SK-N-SH treated with all-trans-retinoic acid at 6 μM for 48 hours (cell line): Measurements from ENCODE around the gene NINL.

Experiments
- GLIS3 ChIP-seq: fragments of 250-450 bp; sonication (Bioruptor Pico); IDR thresholded peaks from 2 replicates; pipeline ENCODE4 v1.5.0; 2020; ENCODE audit warnings: mild to moderate bottlenecking, moderate library complexity
- OSR1 ChIP-seq: fragments of 250-450 bp; sonication (Bioruptor Pico); IDR thresholded peaks from 2 replicates; pipeline ENCODE4 v1.8.0; 2022; ENCODE audit warnings: moderate library complexity, mild to moderate bottlenecking, inconsistent platforms
- PPARA ChIP-seq: fragments of 250-450 bp; sonication (Bioruptor Pico); IDR thresholded peaks from 2 replicates; pipeline ENCODE4 v1.5.0; 2020; ENCODE audit warnings: mild to moderate bottlenecking, borderline replicate concordance
- TCF4 ChIP-seq: fragments of 250-450 bp; sonication (Bioruptor Pico); IDR thresholded peaks from 2 replicates; pipeline ENCODE4 v1.8.0; 2021; ENCODE audit warnings: mild to moderate bottlenecking, moderate library complexity, borderline replicate concordance
- TOX ChIP-seq: fragments of 250-450 bp; sonication (Bioruptor Pico); IDR thresholded peaks from 2 replicates; pipeline ENCODE4 v1.8.0; 2021; ENCODE audit warnings: mild to moderate bottlenecking, moderate library complexity, borderline replicate concordance
- TF ChIP-seq, protein P1 (sequence below): fragments of 250-450 bp; sonication (Bioruptor Pico); IDR thresholded peaks from 2 replicates; pipeline ENCODE4 v1.5.1; 2020; ENCODE audit warnings: low read depth, mild to moderate bottlenecking, moderate library complexity
- TF ChIP-seq, protein P2 (sequence below): fragments of 250-450 bp; sonication (Bioruptor Pico); IDR thresholded peaks from 2 replicates; pipeline ENCODE4 v1.8.0; 2021; ENCODE audit warnings: low read depth, mild to moderate bottlenecking, moderate library complexity, borderline replicate concordance
- TF ChIP-seq, protein P3 (sequence below): fragments of 250-450 bp; sonication (Bioruptor Pico); IDR thresholded peaks from 2 replicates; pipeline ENCODE4 v1.5.0; 2020; ENCODE audit warnings: mild to moderate bottlenecking, moderate library complexity

DNA sequence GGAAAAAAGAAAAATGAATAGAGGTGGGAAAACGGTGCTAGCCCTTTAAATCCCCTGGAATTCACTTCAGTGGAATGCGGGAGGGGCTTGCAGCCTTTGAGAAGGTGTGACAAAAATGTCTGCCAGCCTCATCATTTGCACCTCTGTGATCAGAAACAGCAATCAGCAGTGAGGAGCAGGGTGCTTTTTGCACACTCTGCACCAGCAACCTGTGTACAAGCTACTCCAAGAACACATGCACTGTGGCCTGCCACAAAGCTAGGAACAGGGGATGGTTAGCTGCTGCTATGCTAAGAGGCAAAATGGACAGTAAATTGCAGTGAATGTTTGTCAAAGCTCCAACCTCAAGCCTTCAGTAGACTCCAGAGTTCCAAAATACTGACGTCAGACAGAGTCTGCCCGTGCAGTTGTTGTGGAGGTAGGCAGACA is 148.2 kb downstream of the NINL start:
- TF ChIP-seq, protein P1, sequence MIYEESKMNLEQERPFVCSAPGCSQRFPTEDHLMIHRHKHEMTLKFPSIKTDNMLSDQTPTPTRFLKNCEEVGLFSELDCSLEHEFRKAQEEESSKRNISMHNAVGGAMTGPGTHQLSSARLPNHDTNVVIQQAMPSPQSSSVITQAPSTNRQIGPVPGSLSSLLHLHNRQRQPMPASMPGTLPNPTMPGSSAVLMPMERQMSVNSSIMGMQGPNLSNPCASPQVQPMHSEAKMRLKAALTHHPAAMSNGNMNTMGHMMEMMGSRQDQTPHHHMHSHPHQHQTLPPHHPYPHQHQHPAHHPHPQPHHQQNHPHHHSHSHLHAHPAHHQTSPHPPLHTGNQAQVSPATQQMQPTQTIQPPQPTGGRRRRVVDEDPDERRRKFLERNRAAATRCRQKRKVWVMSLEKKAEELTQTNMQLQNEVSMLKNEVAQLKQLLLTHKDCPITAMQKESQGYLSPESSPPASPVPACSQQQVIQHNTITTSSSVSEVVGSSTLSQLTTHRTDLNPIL (CRISPR knock-in tag): no peak
- TF ChIP-seq, protein P2, sequence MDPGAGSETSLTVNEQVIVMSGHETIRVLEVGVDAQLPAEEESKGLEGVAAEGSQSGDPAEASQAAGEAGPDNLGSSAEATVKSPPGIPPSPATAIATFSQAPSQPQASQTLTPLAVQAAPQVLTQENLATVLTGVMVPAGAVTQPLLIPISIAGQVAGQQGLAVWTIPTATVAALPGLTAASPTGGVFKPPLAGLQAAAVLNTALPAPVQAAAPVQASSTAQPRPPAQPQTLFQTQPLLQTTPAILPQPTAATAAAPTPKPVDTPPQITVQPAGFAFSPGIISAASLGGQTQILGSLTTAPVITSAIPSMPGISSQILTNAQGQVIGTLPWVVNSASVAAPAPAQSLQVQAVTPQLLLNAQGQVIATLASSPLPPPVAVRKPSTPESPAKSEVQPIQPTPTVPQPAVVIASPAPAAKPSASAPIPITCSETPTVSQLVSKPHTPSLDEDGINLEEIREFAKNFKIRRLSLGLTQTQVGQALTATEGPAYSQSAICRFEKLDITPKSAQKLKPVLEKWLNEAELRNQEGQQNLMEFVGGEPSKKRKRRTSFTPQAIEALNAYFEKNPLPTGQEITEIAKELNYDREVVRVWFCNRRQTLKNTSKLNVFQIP (CRISPR knock-in tag): no peak
- TF ChIP-seq, protein P3, sequence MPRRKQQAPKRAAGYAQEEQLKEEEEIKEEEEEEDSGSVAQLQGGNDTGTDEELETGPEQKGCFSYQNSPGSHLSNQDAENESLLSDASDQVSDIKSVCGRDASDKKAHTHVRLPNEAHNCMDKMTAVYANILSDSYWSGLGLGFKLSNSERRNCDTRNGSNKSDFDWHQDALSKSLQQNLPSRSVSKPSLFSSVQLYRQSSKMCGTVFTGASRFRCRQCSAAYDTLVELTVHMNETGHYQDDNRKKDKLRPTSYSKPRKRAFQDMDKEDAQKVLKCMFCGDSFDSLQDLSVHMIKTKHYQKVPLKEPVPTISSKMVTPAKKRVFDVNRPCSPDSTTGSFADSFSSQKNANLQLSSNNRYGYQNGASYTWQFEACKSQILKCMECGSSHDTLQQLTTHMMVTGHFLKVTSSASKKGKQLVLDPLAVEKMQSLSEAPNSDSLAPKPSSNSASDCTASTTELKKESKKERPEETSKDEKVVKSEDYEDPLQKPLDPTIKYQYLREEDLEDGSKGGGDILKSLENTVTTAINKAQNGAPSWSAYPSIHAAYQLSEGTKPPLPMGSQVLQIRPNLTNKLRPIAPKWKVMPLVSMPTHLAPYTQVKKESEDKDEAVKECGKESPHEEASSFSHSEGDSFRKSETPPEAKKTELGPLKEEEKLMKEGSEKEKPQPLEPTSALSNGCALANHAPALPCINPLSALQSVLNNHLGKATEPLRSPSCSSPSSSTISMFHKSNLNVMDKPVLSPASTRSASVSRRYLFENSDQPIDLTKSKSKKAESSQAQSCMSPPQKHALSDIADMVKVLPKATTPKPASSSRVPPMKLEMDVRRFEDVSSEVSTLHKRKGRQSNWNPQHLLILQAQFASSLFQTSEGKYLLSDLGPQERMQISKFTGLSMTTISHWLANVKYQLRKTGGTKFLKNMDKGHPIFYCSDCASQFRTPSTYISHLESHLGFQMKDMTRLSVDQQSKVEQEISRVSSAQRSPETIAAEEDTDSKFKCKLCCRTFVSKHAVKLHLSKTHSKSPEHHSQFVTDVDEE (CRISPR knock-in tag): no peak
- TF ChIP-seq TCF4 (CRISPR knock-in tag) (no peak), OSR1 (CRISPR knock-in tag) (no peak), PPARA (CRISPR knock-in tag) (no peak), TOX (CRISPR knock-in tag) (no peak), GLIS3 (CRISPR knock-in tag) (no peak)
